ENCODE measurements around the gene YPEL5.
"Not testable (repeated sequence)": the region's sequence is repeated elsewhere in the genome, so short reads cannot be mapped to it uniquely, and the experiment has no call there.

YPEL5 gene

DNA sequence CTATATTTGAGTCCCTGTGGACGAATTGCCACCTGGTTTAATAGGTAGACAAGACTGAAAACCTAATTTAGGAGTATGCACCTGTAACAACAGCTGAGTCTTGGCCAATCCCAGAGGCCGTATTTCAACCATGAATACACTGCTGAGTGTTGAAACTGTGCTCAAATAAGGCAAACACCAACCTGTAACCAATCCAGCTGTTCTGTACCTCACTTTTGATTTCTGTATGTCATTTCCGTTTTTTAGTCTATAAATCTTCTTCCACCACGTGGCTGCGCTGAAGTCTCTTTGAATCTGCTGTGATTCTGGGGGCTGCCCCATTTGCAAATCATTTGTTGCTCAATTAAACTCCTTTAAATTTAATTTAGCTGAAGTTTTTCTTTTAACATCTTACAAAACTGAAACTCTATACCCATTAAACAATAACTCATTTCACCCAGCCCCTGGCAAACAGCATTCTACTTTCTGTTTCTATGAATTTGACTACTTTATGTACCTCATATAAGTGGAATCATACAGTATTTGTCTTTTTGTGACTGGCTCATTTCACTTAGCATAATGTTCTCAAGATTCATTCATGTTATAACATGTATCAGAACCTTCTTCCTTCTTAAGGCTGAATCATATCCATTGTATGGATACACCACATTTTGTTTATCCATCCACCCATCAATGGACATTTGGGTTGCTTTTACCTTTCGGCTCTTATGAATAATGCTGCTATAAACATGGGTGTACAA is 7.5 kb upstream of the YPEL5 start:
- no peak for DNase-seq

DNA sequence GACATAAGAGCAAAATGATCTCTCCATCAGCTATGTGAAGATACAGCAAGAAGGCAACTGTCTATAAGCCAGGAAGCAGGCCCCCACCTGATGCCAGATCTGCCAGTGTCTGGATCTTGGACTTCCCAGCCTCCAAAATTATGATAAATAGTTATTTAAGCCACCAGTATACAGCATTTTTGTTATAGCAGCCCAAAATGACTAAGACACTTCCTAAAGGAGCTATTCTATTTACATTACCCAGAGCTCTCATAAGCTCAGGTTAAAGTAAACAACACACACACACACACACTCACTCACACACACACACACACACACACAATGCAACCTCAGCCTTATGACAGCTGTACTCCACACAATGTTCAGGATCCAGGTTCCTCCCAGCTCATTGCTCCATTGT is 5.7 kb upstream of the YPEL5 start:
- peak; percentile 7 for DNase-seq

DNA sequence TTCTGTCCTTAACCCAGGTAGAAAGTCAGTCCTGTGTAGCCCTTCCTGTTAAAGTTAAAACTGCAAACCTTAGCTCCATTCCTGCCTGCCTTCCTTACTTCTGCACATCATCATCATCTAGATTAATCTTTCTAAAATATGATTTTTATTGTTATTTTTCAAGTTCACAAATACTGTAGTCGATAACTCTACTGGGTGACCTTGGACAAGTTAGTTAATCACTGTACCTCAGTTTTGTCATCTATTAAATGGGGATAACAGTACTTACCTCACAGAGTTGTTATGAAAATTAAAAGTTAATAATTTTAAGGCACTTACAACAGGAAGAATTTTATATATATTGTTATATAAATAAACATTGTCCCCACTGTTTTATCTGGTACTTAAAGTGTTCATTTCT is 2.5 kb upstream of the YPEL5 start:
- no peak for DNase-seq

DNA sequence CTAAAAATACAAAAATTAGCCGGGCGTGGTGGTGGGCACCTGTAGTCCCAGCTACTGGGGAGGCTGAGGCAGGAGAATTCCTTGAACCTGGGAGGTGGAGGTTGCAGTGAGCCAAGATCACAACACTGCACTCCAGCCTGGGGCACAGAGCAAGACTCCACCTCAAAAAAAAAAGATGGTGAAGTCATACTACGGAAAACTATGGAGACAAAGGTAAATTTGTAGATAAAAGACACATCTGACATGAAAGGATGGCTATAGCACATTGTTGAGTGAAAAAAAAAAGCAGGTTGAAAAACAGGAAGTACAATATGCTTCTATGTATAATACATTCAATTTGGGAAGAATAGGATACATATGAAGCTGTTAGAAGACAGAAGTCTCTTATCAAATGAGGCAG is 1.9 kb upstream of the YPEL5 start:
- DNase-seq: not testable (repeated sequence)

DNA sequence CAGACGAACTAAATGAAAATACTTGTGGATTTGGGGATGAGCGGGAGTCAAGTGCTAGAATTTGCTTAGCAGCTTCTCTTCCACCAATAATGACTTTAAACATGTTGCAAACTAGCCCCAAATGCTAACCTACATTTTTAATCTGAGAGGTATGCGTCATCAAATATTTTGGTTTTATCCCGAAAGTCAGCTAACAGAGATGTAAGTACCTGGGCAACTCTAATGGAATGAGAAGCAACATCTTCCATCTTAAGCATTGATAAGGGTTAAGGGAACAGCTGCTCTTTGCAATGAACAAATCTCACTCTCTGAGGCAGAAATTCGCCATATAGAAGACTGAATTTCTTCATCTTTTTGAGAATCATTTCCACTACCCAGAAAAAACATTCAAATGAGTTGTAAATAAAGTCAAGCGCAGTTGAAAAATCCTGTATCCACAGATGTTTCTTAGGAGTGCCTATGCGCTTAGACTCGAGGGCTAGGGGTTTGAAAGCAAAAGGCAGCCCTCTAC is 926 bp upstream of the YPEL5 start:
- no peak for DNase-seq

DNA sequence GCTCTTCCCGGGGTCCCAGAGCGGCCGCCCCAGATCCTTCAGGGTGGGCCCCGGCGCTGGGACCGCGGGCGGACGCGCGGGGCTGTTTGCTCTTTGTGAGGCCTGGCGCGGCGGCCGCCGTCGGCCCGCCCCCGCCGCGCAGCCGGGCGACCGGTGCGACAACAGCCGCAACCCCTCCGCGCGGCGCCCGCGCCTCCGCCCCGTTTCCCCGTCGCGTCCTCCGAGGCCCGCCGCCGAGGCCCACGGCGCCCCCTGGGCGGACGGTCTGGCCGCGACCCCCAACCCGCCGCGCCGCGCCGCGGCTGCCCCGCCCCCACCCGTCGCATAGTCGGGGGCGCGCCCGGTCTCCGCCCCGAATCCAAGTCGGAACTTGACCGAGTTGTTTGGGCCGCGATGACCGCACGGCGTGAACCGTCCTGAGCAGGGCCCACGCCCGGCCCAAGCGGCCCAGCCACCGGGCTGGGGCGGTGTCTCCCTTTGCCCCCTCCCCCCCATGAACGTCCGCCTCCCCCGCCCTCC is 448 bp downstream of the YPEL5 start:
- no peak for DNase-seq

DNA sequence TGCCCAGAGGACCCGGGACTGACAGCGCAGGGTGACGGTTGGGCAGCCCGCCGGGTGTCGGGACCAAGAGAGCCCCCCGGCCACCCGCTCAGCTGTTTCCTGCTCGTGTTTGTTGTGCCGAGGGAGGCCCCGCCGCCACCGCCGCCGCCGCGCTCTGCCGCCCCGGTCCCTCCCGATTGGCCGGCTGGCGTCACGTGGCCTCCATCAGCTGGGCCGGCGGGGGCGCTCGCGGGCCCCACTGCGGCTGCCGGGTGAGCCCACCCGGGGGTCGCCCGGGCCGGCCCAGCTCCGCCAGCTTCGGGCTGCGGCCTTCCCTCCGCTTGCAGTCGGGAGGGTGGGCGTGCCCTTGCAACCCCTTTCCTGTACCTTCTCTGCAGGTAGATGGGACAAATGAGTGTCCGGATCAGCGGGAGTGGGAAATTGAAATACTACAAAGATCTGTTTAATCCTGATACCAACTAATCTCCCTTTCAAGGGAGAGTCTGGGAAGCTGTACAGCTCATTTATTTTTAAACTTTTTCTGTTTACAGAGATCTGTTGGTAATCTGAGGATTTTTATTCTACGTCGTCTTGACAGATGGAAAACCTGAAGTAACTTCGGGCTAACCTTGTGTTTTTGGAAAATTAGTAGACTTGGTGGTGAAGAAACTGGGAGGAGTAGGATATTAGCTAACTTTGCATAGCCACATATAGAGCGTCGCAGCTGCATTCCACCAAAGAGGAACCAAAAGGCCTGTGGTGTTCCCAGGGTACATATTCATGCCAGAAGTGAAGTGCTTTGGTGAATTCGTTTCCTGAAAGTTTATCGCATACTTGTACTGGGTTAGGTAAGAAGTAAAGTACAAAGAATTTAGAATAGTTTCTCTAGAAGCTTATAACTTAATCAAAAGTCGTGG is 1.2 kb downstream of the YPEL5 start:
- peak; percentile 20 for DNase-seq

DNA sequence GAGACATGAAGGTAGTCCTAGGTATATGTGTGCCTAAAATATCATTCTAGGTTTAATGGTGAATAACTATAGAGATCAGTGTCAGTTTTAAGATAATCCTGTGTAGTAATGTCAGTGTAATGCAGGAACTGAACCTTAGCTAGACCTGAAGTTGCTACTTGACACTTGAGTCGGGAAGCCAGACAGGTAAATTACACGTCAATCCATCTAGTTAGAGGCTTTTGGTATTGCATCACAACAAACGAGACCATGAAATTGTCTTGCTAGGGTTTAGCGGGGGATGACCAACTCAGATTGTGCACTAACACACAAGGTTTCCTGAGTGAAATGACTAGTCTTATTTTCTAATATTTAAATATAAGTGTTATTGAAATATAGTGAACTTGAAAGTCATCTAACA is 2.0 kb downstream of the YPEL5 start:
- DNase-seq: no peak

DNA sequence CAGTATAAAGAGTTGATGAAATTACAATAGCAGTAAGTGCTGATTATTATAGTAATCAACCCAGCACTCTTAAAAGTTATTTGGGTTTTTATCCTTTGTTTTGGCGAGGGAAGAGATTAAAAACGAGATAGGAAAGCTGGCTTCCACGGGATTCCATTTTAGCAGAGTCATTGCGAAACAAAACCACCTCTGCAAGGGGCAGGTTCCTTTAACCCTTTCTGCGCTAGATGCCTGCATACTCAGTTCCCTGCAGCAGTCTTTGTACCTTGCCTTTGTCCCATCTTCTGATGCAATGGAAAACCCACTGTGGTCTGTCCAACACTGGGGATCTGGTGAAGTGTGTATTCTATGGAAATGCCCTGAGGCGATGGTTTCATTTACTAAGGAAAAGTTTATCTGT is 2.7 kb downstream of the YPEL5 start:
- DNase-seq: no peak

DNA sequence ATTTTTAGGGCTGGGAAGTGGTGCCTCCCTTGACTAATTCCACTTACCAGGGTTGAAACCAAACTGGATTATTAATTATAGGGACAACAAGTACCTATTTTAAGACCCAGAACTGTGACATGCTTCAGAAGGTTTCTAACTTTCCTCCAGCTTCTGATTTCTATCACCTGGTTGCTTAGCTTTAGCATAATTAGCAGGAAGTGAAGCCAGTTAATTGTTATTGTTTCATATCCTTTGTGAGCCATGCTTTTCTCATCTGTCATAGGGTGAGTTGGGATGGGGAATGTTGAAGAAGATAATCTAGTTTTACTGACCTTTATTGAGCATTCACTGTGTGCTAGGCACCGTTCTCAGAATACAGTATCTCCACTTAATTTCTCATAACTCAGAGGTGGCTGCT is 3.2 kb downstream of the YPEL5 start:
- no peak for DNase-seq

DNA sequence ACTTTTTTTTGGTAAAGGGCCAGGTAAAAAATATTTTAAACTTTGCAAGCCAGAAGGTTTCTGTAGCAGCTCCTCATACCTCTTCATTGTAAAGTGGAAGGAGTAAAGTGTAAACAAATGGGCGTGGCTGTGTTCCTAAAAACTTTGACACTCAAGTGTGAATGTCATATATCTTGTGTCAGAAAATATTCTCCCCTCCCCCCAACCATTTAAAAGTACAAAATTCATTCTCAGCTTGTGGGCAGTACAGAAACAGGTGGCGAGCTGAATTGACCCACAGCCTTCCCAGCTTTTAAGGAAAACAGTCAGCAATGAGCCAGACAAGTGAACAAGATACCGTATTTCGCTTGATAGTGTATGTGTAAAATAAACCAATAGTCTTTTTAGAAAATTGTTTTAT is 4.0 kb downstream of the YPEL5 start:
- no peak for DNase-seq

DNA sequence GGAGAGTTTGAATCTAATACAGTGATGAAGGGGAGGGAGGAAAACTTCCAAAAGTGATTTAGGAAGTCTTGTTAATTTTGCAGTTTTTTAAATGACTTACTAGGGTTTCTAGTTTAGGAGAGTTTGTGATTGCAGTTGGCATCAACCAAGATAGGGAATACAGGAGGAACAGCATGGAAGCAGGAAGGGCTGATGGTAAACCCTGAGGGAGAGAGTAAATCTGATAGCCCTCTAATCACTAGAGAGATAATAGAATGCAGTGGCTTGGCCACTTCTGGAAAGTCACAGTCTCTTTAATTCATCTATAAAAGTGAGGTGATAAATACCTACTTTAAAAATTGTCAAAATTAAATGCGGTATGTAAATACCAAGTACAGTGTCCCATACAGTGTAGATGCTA is 5.6 kb downstream of the YPEL5 start:
- DNase-seq: no peak

DNA sequence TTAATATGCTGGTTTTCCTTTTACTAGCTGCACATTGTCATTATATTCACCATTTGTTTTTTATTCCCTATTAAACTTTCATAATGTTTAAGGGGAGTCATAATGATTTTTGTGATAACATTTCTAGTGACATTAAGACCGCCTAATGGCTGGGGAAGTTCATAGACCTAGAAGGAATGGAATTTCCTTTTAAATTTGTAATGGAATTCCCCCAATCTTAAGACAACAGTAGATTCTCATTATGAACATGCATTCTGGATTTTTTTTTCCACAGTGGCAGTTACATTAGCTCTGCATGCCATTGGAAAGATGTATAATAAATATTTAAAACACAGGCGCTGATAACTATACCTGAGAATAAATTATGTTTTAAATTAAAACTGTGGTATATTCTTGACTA is 8.4 kb downstream of the YPEL5 start:
- DNase-seq: no peak

DNA sequence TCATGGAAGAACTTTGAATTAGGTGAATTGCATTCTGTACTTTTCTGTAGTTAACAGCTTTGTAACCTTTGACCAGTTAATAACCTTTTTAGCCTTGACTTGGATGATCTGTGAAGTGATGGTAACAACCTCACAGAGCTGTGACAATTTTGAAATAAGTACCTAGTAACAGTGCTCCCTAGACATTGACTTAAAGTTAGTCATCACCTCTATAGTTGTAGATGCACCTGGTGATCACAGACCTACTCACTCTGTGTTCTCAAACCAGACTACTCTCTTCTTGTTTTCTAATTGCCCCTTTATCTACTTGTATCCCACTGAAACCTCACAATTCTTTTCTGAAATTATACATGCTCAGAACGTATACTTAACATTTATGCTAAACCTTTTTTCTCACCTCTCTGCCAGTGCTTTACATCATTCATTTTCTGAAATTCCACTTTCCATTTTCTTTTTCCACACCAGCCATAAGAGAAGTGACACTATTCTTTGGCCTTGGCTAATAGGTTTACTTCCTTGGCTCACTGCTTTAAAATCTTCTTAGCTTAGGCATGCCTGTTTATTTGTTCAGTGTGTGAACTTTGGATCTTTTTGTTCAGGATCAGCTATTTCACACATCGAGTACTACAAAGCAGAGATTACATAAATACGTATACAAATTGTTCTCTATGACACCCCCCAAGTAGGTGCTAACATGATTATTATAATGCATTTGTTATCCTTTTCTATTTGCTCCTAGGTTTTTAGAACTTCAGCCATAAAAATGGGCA is 9.3 kb downstream of the YPEL5 start:
- DNase-seq: no peak

DNA sequence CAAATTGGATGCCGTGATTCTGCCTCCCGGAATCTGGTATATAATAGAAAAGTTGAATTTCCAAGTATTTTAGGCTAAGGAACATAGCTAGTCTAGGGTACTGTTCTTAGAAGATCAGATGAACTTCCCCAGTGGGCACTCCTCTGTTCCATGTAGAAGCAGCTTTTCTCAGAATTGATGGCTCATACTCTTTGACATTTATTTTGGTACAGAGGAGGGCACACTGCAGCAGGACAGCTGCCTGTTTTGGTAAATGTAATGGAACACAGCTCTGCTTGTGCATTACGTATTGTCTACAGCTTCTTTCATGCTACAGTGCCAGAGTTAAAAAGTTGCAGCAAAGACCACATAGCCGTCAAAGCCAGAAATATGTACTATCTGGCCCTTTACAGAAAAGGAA is 10.8 kb downstream of the YPEL5 start:
- DNase-seq: no peak

DNA sequence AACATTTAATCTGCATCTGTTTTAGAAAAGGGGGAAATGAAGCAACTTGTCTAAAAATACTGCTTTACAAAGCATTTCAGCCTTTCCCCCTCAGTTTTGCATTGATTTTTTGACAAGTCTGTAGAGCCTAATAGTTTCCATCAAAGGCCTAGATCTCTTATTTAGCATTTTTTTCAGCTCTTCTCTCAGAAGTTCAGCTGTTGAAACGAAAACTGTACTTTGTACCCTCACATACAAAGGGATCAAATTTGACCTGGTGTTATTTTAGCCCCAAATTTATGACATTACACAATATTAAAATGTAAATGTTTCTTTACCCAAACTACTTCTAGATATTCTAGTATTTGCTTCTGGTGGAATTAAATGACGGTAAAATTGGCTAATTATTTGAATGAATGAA is 13.0 kb downstream of the YPEL5 start:
- DNase-seq: no peak

DNA sequence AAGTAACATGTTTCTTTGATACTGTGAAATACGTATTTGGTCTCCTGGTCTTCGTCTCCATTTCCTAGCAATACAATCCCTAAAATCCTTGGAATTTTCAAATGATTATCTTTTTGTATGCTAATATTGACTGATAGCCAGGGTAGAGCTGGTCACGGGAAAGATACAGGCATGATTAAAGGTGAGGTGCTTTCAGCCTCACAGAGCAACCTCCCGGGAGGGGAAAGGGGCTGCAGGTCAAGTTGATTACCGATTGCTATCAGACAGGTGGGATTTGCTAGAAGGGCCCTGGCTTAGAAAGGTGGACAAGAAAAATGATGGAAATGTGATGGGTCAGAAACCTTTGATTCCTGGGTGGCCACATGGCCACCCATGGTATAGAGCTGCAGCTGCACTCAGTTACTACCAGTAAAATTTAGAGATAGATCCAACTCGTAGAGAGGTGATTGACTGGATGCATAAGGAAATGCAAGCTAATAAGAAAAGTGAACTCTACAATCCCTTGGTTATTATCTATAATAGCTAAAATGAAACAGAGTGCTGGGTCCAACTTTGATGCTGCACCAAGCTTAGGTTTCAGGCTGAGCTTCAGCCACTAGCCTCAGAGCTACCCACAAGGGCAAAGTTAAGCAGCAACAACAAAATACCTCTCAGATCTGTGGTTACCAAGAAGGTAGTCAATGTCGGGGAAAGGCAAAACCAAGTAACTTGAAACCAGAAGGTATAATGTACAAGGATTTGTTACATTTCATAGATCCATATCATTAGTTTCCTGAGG is 15.3 kb downstream of the YPEL5 start:
- no peak for DNase-seq

DNA sequence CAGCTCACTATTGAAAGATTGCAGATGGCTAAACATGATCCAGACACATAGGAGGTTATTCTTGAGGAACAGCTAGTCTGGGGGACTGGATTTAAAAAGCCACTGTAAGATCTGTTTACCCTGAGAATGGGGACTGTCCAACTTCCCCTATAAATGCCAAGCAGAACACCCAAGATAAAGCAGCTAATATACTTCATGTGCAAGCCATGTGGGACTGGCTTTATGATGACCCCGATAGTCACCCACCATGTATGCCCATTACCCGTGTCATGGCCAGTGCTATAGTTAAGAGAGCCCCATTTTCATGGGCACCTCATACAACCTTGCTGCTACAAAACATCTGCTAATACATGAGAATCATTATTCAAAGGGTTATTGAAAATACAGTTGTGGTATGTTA is 16.0 kb downstream of the YPEL5 start:
- DNase-seq: no peak

DNA sequence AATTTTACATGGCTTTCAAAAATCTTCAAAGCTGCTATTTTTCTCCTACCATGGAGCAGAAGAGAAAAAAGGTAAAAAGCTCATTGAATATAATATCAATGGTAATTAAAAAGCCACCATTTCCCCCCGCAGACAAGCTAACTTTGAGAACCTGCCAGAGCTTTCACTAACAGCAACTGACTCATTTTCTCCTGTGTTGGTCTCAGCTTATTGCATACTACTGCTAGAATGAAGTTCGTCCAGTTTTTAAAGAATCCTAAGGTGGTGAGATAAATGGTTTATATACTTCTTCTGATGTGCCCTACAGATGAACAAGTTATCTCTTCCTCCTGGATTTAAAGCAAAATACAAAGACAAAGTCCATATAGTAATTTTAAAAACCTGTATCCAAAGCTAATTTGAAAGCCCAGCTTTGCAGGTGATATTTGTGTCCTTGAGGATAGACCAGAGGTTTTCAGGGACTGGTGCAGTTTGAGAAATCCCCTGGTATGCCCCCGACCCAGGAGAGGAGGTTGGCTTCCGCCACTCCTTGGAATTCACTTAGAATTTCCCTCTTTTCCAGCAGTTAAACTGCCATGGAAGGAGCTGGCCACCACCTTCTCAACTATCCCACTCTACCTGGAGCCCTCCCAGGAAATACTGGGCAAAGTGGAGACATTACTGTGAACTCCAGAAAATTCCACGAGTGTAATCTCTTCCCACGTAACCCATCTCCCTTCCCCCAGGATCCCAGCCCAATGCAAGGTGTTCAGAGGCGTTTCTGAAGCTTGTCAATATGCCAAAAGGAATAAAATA is 17.5 kb downstream of the YPEL5 start:
- DNase-seq: no peak

DNA sequence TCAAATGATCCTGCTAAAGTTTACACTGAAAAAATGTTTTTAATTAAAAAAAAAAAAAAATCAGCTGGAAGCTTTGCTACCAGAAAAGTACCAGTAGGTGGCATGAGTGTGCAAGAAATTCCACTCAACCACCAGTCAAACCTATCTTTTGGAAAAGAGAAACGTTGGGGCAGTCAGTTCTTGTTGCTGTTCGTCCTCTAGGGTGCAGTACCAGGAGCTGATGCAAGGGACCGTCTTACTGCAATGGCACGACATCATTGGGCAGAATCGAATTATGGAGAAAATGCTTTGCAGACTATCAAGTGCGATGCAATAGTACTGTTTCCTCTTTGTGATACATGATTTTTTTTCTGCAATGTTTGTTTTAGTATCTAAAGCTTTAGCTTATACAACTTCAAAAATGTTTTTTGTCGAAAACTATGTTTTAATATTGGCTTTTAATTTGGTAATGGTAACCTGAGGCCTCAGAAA is 18.3 kb downstream of the YPEL5 start:
- DNase-seq: peak; percentile 81

DNA sequence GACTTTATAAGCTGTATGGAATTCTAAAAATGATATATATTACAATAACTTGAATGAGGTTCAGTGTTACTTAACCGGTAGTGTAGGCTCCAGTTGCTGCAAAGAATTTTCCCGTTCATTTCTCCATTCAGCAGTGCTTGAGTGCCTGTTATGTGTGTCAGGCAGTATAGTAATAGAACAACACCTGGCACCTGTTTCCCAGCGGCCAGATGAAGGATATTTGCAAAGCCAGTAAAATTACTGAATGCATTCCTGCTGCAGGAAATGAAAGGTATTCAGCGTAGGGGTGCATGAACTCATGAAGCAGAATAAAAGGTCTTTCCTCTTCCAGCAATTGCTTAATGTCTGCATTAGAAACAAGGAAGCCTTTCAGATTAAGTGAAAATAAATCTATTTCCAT is 18.8 kb downstream of the YPEL5 start:
- peak; percentile 9 for DNase-seq

Data from NCI-H2029 (cell line).